PC-9 (cell line): Measurements from ENCODE around the gene PTCD2.

Experiments used
- EZH2 ChIP-seq: fragments of 200-600 bp; sonication (generic); IDR thresholded peaks from 2 replicates; pipeline ENCODE4 v1.8.0; 2017; ENCODE audit warnings: antibody characterized with exemption, low read depth
- TF ChIP-seq, protein P1 (sequence below): fragments of 200-600 bp; sonication (generic); conservative IDR thresholded peaks from 2 replicates; pipeline ENCODE4 v1.6.1; 2017; ENCODE audit warnings: mixed run types, antibody characterized with exemption, mild to moderate bottlenecking, moderate library complexity

GRCh38 chr5:72355706-72356299 lies 35.6 kb downstream of the PTCD2 start:
- TF ChIP-seq, protein P1, sequence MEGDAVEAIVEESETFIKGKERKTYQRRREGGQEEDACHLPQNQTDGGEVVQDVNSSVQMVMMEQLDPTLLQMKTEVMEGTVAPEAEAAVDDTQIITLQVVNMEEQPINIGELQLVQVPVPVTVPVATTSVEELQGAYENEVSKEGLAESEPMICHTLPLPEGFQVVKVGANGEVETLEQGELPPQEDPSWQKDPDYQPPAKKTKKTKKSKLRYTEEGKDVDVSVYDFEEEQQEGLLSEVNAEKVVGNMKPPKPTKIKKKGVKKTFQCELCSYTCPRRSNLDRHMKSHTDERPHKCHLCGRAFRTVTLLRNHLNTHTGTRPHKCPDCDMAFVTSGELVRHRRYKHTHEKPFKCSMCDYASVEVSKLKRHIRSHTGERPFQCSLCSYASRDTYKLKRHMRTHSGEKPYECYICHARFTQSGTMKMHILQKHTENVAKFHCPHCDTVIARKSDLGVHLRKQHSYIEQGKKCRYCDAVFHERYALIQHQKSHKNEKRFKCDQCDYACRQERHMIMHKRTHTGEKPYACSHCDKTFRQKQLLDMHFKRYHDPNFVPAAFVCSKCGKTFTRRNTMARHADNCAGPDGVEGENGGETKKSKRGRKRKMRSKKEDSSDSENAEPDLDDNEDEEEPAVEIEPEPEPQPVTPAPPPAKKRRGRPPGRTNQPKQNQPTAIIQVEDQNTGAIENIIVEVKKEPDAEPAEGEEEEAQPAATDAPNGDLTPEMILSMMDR = peak; percentile 50
- no peak for TF ChIP-seq EZH2
